CD4-positive, alpha-beta memory T cell (primary cell): ENCODE measurements around the gene MFSD1. TPM values are rescaled to one million over a fixed set of nuclear protein-coding genes. Genes with fewer than 3 reads are reported as not detected.

Experiments used
- CTCF ChIA-PET: fragments of 350-600 bp; sonication (Branson Sonifier 250); formaldehyde crosslinking; loops from one replicate; lab custom pipeline; 2021; ENCODE audit warnings: inconsistent platforms; ENCODE audit not compliant: partially characterized antibody; lab: Charles Lee
- POLR2A ChIA-PET: fragments of 350-600 bp; sonication (Branson Sonifier 250); formaldehyde crosslinking; loops from one replicate; lab custom pipeline; 2021; ENCODE audit not compliant: partially characterized antibody; lab: Charles Lee
- DNase-seq, 5 donors: peaks; one replicate each; pipeline versions ENCODE4 v3.0.0 to v3.0.0-alpha.2; 2020 to 2022; ENCODE audit warnings: mixed read lengths in 1 of 5
- H3K27ac ChIP-seq: one replicate; pipeline ENCODE4 v1.7.0; 2013; ENCODE audit warnings: low read depth, low read length
- H3K27me3 ChIP-seq: 2 replicates; pipeline ENCODE4 v1.7.0; 2013; ENCODE audit warnings: mild to moderate bottlenecking, low read length, moderate library complexity; ENCODE audit not compliant: insufficient read depth
- H3K36me3 ChIP-seq: 2 replicates; pipeline ENCODE4 v1.7.0; 2013; ENCODE audit warnings: mild to moderate bottlenecking, low read length, moderate library complexity; ENCODE audit not compliant: insufficient read depth
- H3K4me1 ChIP-seq: 2 replicates; pipeline ENCODE4 v1.7.0; 2013; ENCODE audit warnings: mild to moderate bottlenecking, low read length, moderate library complexity; ENCODE audit not compliant: insufficient read depth
- H3K4me3 ChIP-seq, 2 donors: one replicate each; pipeline ENCODE4 v1.7.0; 2013; ENCODE audit warnings: low read length in 2 of 2, mild to moderate bottlenecking in 1 of 2
- H3K9me3 ChIP-seq, 2 donors: one replicate each; pipeline ENCODE4 v1.7.0; 2013; ENCODE audit warnings: low read length in 2 of 2, control low read depth in 1 of 2; ENCODE audit not compliant: control insufficient read depth in 1 of 2
- H3K27ac Mint-ChIP-seq, 7 donors: one replicate each; pipeline ENCODE4 v1.8.0; 2020 to 2021; ENCODE audit warnings: mixed read lengths in 7 of 7, mild to moderate bottlenecking in 6 of 7, inconsistent platforms in 3 of 7, moderate library complexity in 3 of 7
- H3K27me3 Mint-ChIP-seq, 2 donors: one replicate each; pipeline ENCODE4 v1.8.0; 2020 to 2021; ENCODE audit warnings: mixed read lengths in 2 of 2
- H3K36me3 Mint-ChIP-seq, 2 donors: one replicate each; pipeline ENCODE4 v1.8.0; 2020 to 2021; ENCODE audit warnings: mixed read lengths in 2 of 2, inconsistent platforms in 1 of 2, mild to moderate bottlenecking in 1 of 2
- H3K4me1 Mint-ChIP-seq, 4 donors: one replicate each; pipeline ENCODE4 v1.8.0; 2020 to 2021; ENCODE audit warnings: mixed read lengths in 4 of 4, mild to moderate bottlenecking in 1 of 4
- H3K4me3 Mint-ChIP-seq, 8 donors: one replicate each; pipeline ENCODE4 v1.8.0; 2020 to 2021; ENCODE audit warnings: mixed read lengths in 8 of 8, mild to moderate bottlenecking in 7 of 8, moderate library complexity in 6 of 8, inconsistent platforms in 3 of 8
- H3K9me3 Mint-ChIP-seq, 8 donors: one replicate each; pipeline ENCODE4 v1.8.0; 2020 to 2021; ENCODE audit warnings: mixed read lengths in 8 of 8, mild to moderate bottlenecking in 5 of 8, inconsistent platforms in 3 of 8, moderate library complexity in 1 of 8
- intact Hi-C: fragments of 100-400 bp; cut with micrococcal nuclease; formaldehyde crosslinking; loops from one replicate; pipeline ENCODE4 v1.15.1; 2023
- polyA plus RNA-seq, 2 donors: library from polyadenylated mRNA; unstranded; fragments of 300-500 nt; fragmentation: Illumina TruSeq; gene quantifications; one replicate each; pipeline ENCODE4 v1.2.3, GENCODE V29; 2021
- total RNA-seq, 2 experiments: library from RNA; stranded (reverse); gene quantifications; one replicate each; pipeline ENCODE4 v1.2.3, GENCODE V29; 2021

Gene MFSD1
- total and polyA plus RNA-seq, 4 experiments from 2014 or later, result 31.7 to 75.0 (median 42.6) TPM

- Histone ChIP-seq H3K4me3 (no peak overlapping the region), H3K36me3 (no peaks in the 10 kb centered on the region), H3K4me1 (peaks cover 7% of the 10 kb centered on the region), H3K9me3 (no peaks in the 10 kb centered on the region), H3K27me3 (no peaks in the 10 kb centered on the region), H3K27ac (no peak overlapping the region)
- Mint-ChIP-seq H3K27ac (no peak overlapping the region), H3K4me1 (peaks cover 0 to 5% (median 4%) of the 10 kb centered on the region in 4 donors), H3K4me3 (no peak overlapping the region), H3K27me3 (no peaks in the 10 kb centered on the region), H3K9me3 (peaks cover 0 to 9% (median 2%) of the 10 kb centered on the region in 8 donors), H3K36me3 (no peaks in the 10 kb centered on the region)
- POLR2A ChIA-PET, result interaction anchor here (0.7 kb wide), 1 partner anchor 71 kb away, joined by 3 read pairs; no protein-coding TSS in a partner anchor
- CTCF ChIA-PET, result interaction anchor here (1.0 to 1.9 kb wide), 10 partner anchors 10 to 256 kb away, joined by 3 to 13 read pairs (median 3); partner anchors contain the start of gene GFM1
- peak in 3 of 5 donors; percentile 13 to 26 (median 24) for DNase-seq
- intact Hi-C loops, result loop anchor here (5.0 kb wide), 1 partner anchor 123 kb away; the partner anchor contains the start of gene LXN
Measured at GRCh38 chr3:158794936-158795518, 6.8 kb upstream of the MFSD1 start.

GRCh38 chr3:158801201-158801600, 653 bp upstream of the MFSD1 start:
- no peaks in the 10 kb centered on the region for H3K36me3 ChIP-seq
- no peaks in the 10 kb centered on the region for H3K9me3 ChIP-seq
- H3K27ac ChIP-seq, result peak overlapping the region; percentile 63
- Mint-ChIP-seq H3K4me3 (peak overlapping the region; percentile 89 to 93 (median 92)), H3K36me3 (peaks cover 4 to 12% of the 10 kb centered on the region in 2 donors), H3K27me3 (no peaks in the 10 kb centered on the region), H3K9me3 (no peaks in the 10 kb centered on the region), H3K4me1 (peaks cover 22 to 40% (median 34%) of the 10 kb centered on the region in 4 donors), H3K27ac (peak overlapping the region; percentile 71 to 97 (median 94))
- intact Hi-C loops, result loop anchor here (5.0 to 10.0 kb wide), 3 partner anchors 159 to 1954 kb away; partner anchors contain the start of genes GFM1, PPM1L and SHOX2
- H3K4me1 ChIP-seq, result peaks cover 36% of the 10 kb centered on the region
- ChIA-PET CTCF (interaction anchor here (1.5 to 3.7 kb wide), 7 partner anchors 10 to 156 kb away, joined by 8 to 40 read pairs (median 19); partner anchors contain the start of genes GFM1 and LXN), POLR2A (interaction anchor here (1.2 to 3.7 kb wide), 8 partner anchors 8 to 1626 kb away, joined by 5 to 25 read pairs (median 8); partner anchors contain the start of gene GFM1)
- no peak for DNase-seq
- H3K4me3 ChIP-seq, result peak overlapping the region; percentile 24 to 68
- no peaks in the 10 kb centered on the region for H3K27me3 ChIP-seq

GRCh38 chr3:158802409-158803268, 785 bp downstream of the MFSD1 start:
- Mint-ChIP-seq H3K27ac (peak overlapping the region; percentile 71 to 97 (median 94)), H3K27me3 (no peaks in the 10 kb centered on the region), H3K4me3 (peak overlapping the region; percentile 89 to 93 (median 92)), H3K9me3 (no peaks in the 10 kb centered on the region), H3K36me3 (peaks cover 8 to 19% of the 10 kb centered on the region in 2 donors), H3K4me1 (peaks cover 24 to 41% (median 36%) of the 10 kb centered on the region in 4 donors)
- H3K27ac ChIP-seq, result peak overlapping the region; percentile 63
- peaks cover 4% of the 10 kb centered on the region for H3K36me3 ChIP-seq
- ChIA-PET CTCF (interaction anchor here (1.0 to 3.7 kb wide), 9 partner anchors 10 to 158 kb away, joined by 3 to 40 read pairs (median 10); partner anchors contain the start of genes GFM1 and LXN), POLR2A (interaction anchor here (0.8 to 3.7 kb wide), 9 partner anchors 8 to 1647 kb away, joined by 3 to 25 read pairs (median 6); partner anchors contain the start of genes GFM1 and TRIM59)
- H3K9me3 ChIP-seq, result no peaks in the 10 kb centered on the region
- no peaks in the 10 kb centered on the region for H3K27me3 ChIP-seq
- DNase-seq, result peak in 1 of 5 donors; percentile 14
- peaks cover 36% of the 10 kb centered on the region for H3K4me1 ChIP-seq
- intact Hi-C loops, result loop anchor here (2.0 to 10.0 kb wide), 4 partner anchors 160 to 1952 kb away; partner anchors contain the start of genes GFM1, IFT80, PPM1L and SHOX2
- peak overlapping the region; percentile 68 to 98 for H3K4me3 ChIP-seq

GRCh38 chr3:158804441-158804840, 2.6 kb downstream of the MFSD1 start:
- peak overlapping the region in 1 of 7 donors; percentile 79 for H3K27ac Mint-ChIP-seq
- no peak for DNase-seq
- H3K4me3 Mint-ChIP-seq, result no peak overlapping the region
- CTCF ChIA-PET, result no interaction called here
- intact Hi-C loops, result loop anchor here (5.0 to 10.0 kb wide), 3 partner anchors 162 to 1950 kb away; partner anchors contain the start of genes GFM1, PPM1L and SHOX2
- no peaks in the 10 kb centered on the region for H3K9me3 Mint-ChIP-seq
- no peak overlapping the region for H3K4me3 ChIP-seq
- H3K9me3 ChIP-seq, result no peaks in the 10 kb centered on the region
- H3K27me3 Mint-ChIP-seq, result no peaks in the 10 kb centered on the region
- no peak overlapping the region for H3K27ac ChIP-seq
- POLR2A ChIA-PET, result no interaction called here
- H3K36me3 Mint-ChIP-seq, result peaks cover 20 to 36% of the 10 kb centered on the region in 2 donors
- no peaks in the 10 kb centered on the region for H3K27me3 ChIP-seq
- H3K4me1 Mint-ChIP-seq, result peaks cover 24 to 41% (median 40%) of the 10 kb centered on the region in 4 donors
- peaks cover 36% of the 10 kb centered on the region for H3K4me1 ChIP-seq
- peaks cover 19% of the 10 kb centered on the region for H3K36me3 ChIP-seq

DNA sequence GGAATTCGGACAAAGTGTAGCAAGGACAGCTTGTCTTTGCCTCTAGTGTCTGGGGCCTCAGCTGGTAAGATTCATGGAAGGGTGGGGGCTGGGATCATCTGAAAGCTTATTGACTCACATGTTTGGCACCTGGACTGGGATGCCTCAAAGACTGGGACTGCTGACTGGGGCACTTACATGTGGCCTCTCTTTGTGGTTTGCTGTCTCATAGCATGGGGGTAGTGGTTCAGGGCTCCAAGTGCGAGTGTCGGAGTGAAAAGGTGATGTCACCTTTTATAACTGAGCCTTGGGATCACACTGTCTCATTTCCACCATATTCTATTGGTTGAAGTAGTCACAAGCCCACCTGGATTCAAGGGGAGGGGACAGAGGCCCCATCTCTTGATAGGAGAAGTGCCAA, 6.8 kb downstream of the MFSD1 start:
- no peak for DNase-seq
- H3K36me3 ChIP-seq, result peaks cover 45% of the 10 kb centered on the region
- H3K9me3 ChIP-seq, result no peaks in the 10 kb centered on the region
- no peaks in the 10 kb centered on the region for H3K27me3 ChIP-seq
- intact Hi-C loops, result loop anchor here (10.0 kb wide), 1 partner anchor 1946 kb away; the partner anchor contains the start of gene PPM1L
- H3K27me3 Mint-ChIP-seq, result no peaks in the 10 kb centered on the region
- no peak overlapping the region for H3K4me3 ChIP-seq
- no peak overlapping the region for H3K27ac ChIP-seq
- H3K9me3 Mint-ChIP-seq, result no peaks in the 10 kb centered on the region
- CTCF ChIA-PET, result interaction anchor here (1.0 to 1.3 kb wide), 2 partner anchors 13 to 82 kb away, joined by 3 read pairs; no protein-coding TSS in a partner anchor
- H3K27ac Mint-ChIP-seq, result peak overlapping the region in 2 of 7 donors; percentile 33 to 60
- no peak overlapping the region for H3K4me3 Mint-ChIP-seq
- H3K4me1 Mint-ChIP-seq, result peaks cover 12 to 19% (median 17%) of the 10 kb centered on the region in 4 donors
- POLR2A ChIA-PET, result no interaction called here
- H3K36me3 Mint-ChIP-seq, result peaks cover 48 to 67% of the 10 kb centered on the region in 2 donors
- peaks cover 15% of the 10 kb centered on the region for H3K4me1 ChIP-seq

DNA sequence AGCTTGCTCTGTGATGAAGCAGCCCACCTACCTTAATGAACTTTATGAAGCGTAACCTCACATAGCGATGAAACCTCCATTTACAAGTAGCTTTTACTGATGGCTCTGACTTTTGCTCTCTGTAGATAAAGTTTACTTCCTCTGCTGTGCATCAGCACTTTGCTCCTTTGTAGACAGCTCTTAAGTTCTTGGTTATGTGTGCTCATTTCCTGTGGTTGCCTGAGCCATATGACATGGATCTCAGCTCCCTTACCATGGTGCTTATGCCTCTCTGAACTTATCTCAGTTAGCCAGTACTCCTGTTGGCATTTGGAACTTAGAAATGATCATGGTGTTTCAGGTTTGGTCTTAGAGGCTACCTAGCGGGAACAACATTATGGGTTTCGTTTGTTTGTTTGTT, 7.8 kb downstream of the MFSD1 start:
- no peak for DNase-seq
- Mint-ChIP-seq H3K27me3 (no peaks in the 10 kb centered on the region), H3K4me1 (peaks cover 11 to 17% (median 15%) of the 10 kb centered on the region in 4 donors), H3K4me3 (peak overlapping the region in 1 of 8 donors; percentile 46), H3K27ac (no peak overlapping the region), H3K9me3 (no peaks in the 10 kb centered on the region), H3K36me3 (peaks cover 52 to 74% of the 10 kb centered on the region in 2 donors)
- CTCF ChIA-PET, result interaction anchor here (1.0 to 1.3 kb wide), 3 partner anchors 14 to 150 kb away, joined by 3 read pairs; no protein-coding TSS in a partner anchor
- Histone ChIP-seq H3K9me3 (no peaks in the 10 kb centered on the region), H3K4me1 (peaks cover 8% of the 10 kb centered on the region), H3K36me3 (peaks cover 49% of the 10 kb centered on the region), H3K27ac (no peak overlapping the region), H3K4me3 (no peak overlapping the region), H3K27me3 (no peaks in the 10 kb centered on the region)
- intact Hi-C loops, result loop anchor here (10.0 kb wide), 1 partner anchor 1945 kb away; the partner anchor contains the start of gene PPM1L
- POLR2A ChIA-PET, result interaction anchor here (2.3 kb wide), 1 partner anchor 8 kb away, joined by 8 read pairs; the partner anchor contains the start of gene MFSD1
